IMR-90 (cell line): ENCODE data around the gene SNRNP35.

Experiments used
- CEBPB ChIP-seq: IDR thresholded peaks from 2 replicates; pipeline ENCODE4 v1.6.1; 2012; ENCODE audit warnings: low read depth, low read length, improper control_type of control experiment
- CTCF ChIP-seq: conservative IDR thresholded peaks from 2 replicates; pipeline ENCODE4 v1.5.1; 2012; ENCODE audit warnings: mild to moderate bottlenecking, low read depth, low read length, improper control_type of control experiment
- FOS ChIP-seq: fragments of 150-350 bp; IDR thresholded peaks from 2 replicates; pipeline ENCODE4 v1.6.1; 2016; ENCODE audit warnings: low read depth, low read length
- MAFK ChIP-seq: IDR thresholded peaks from 2 replicates; pipeline ENCODE4 v1.6.1; 2012; ENCODE audit warnings: low read depth, low read length, improper control_type of control experiment
- MXI1 ChIP-seq: IDR thresholded peaks from 2 replicates; pipeline ENCODE4 v1.6.1; 2012; ENCODE audit warnings: low read depth, mild to moderate bottlenecking, low read length, moderate library complexity, borderline replicate concordance
- NFE2L2 ChIP-seq: fragments of 150-350 bp; IDR thresholded peaks from 2 replicates; pipeline ENCODE4 v1.6.1; 2016; ENCODE audit warnings: low read depth, mild to moderate bottlenecking, low read length
- POLR2A ChIP-seq: IDR thresholded peaks from 2 replicates; pipeline ENCODE4 v1.6.1; 2012; ENCODE audit warnings: mild to moderate bottlenecking, low read depth, low read length
- USF2 ChIP-seq: fragments of 150-350 bp; IDR thresholded peaks from 2 replicates; pipeline ENCODE4 v1.6.1; 2017; ENCODE audit warnings: mild to moderate bottlenecking, antibody characterized with exemption, low read length, low read depth
- TF ChIP-seq, protein P1 (sequence below): fragments of 150-350 bp; IDR thresholded peaks from 2 replicates; pipeline ENCODE4 v1.6.1; 2016; ENCODE audit warnings: low read depth, mild to moderate bottlenecking, low read length, moderate library complexity, borderline replicate concordance

GRCh38 chr12:123453165-123453564, 4.8 kb upstream of the SNRNP35 start:
- TF ChIP-seq CTCF (no peak), MAFK (no peak), CEBPB (no peak), MXI1 (no peak), USF2 (no peak), POLR2A (no peak), FOS (no peak), NFE2L2 (no peak)
- TF ChIP-seq, protein P1, sequence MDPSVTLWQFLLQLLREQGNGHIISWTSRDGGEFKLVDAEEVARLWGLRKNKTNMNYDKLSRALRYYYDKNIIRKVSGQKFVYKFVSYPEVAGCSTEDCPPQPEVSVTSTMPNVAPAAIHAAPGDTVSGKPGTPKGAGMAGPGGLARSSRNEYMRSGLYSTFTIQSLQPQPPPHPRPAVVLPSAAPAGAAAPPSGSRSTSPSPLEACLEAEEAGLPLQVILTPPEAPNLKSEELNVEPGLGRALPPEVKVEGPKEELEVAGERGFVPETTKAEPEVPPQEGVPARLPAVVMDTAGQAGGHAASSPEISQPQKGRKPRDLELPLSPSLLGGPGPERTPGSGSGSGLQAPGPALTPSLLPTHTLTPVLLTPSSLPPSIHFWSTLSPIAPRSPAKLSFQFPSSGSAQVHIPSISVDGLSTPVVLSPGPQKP: no peak
